NCI-H82 treated with DMSO at 0.1 percent for 48 hours (cell line): ENCODE data around the gene PAPPA.

Experiments used
- DNase-seq: peaks from one replicate; lab custom pipeline; 2025; ENCODE audit not compliant: unreplicated experiment; lab: John Stamatoyannopoulos, UW

Gene PAPPA

GRCh38 chr9:116153765-116154333, at the start of gene PAPPA:
Gene PAPPA (plus strand): TSS chr9:116153791. CDS start chr9:116154173, 382 bp downstream.
- DNase-seq: no peak

GRCh38 chr9:116103976-116104820, 49.4 kb upstream of the PAPPA start:
- DNase-seq: no peak

GRCh38 chr9:116112236-116112635, 41.4 kb upstream of the PAPPA start:
- DNase-seq: no peak

GRCh38 chr9:116115761-116116353, 37.7 kb upstream of the PAPPA start:
- DNase-seq: no peak

GRCh38 chr9:116116393-116116792, 37.2 kb upstream of the PAPPA start:
- no peak for DNase-seq

GRCh38 chr9:116123171-116123570, 30.4 kb upstream of the PAPPA start:
- DNase-seq: no peak

- no peak for DNase-seq
These were observed 29.0 kb upstream of the PAPPA start for GRCh38 chr9:116124472-116125040.

- no peak for DNase-seq
These were observed 20.4 kb upstream of the PAPPA start for GRCh38 chr9:116133163-116133562.

GRCh38 chr9:116134975-116135374, 18.6 kb upstream of the PAPPA start:
- DNase-seq: no peak

- no peak for DNase-seq
These were observed 16.6 kb upstream of the PAPPA start for GRCh38 chr9:116137010-116137409.

- DNase-seq: no peak
These were observed 16.0 kb upstream of the PAPPA start for GRCh38 chr9:116137581-116137980.

GRCh38 chr9:116141864-116142561, 11.6 kb upstream of the PAPPA start:
- DNase-seq: no peak

GRCh38 chr9:116142706-116143492, 10.7 kb upstream of the PAPPA start:
- DNase-seq: no peak

GRCh38 chr9:116144038-116144437, 9.6 kb upstream of the PAPPA start:
- no peak for DNase-seq

- no peak for DNase-seq
These were observed 9.0 kb upstream of the PAPPA start for GRCh38 chr9:116144555-116144954.

GRCh38 chr9:116145036-116145435, 8.6 kb upstream of the PAPPA start:
- no peak for DNase-seq

GRCh38 chr9:116147821-116148220, 5.8 kb upstream of the PAPPA start:
- no peak for DNase-seq

GRCh38 chr9:116149844-116150243, 3.7 kb upstream of the PAPPA start:
- no peak for DNase-seq

GRCh38 chr9:116151199-116151598, 2.4 kb upstream of the PAPPA start:
- DNase-seq: no peak

GRCh38 chr9:116151966-116152381, 1.6 kb upstream of the PAPPA start:
- no peak for DNase-seq
